NB4 (cell line): ENCODE data around the gene FBXW4.

Source experiments
- DNase-seq: peaks from one replicate; pipeline ENCODE4 v3.0.0; 2010; ENCODE audit warnings: low read depth
- H3K4me3 ChIP-seq: one replicate; pipeline ENCODE4 v1.5.1; 2011; ENCODE audit warnings: mild to moderate bottlenecking, low read depth, low read length, moderate library complexity
- CTCF ChIP-seq: IDR thresholded peaks from one replicate; pipeline ENCODE4 v1.5.1; 2012; ENCODE audit warnings: low read depth, low read length
- MAX ChIP-seq: IDR thresholded peaks from 2 replicates; pipeline ENCODE4 v1.6.1; 2011; ENCODE audit warnings: low read depth, low read length
- MYC ChIP-seq: IDR thresholded peaks from 2 replicates; pipeline ENCODE4 v1.6.1; 2011; ENCODE audit warnings: low read depth, low read length
- POLR2A ChIP-seq: IDR thresholded peaks from 2 replicates; pipeline ENCODE4 v1.6.1; 2011; ENCODE audit warnings: mild to moderate bottlenecking; ENCODE audit not compliant: insufficient read length; ENCODE audit errors: extremely low read depth

The FBXW4 gene

GRCh38 chr10:101704331-101704730, 9.4 kb upstream of the FBXW4 start:
- H3K4me3 ChIP-seq, result no peak overlapping the region
- DNase-seq, result no peak
- TF ChIP-seq CTCF (no peak), MAX (no peak), MYC (no peak), POLR2A (no peak)

GRCh38 chr10:101696632-101697031, 1.7 kb upstream of the FBXW4 start:
- no peak overlapping the region for H3K4me3 ChIP-seq
- no peak for DNase-seq
- TF ChIP-seq MYC (no peak), MAX (no peak), CTCF (no peak), POLR2A (no peak)

GRCh38 chr10:101695404-101695890, 477 bp upstream of the FBXW4 start:
- peak overlapping the region; percentile 67 for H3K4me3 ChIP-seq
- no peak for TF ChIP-seq POLR2A
- TF ChIP-seq MAX, result peak; percentile 36; the same call in 1 of the 2 replicates
- no peak for DNase-seq

GRCh38 chr10:101693978-101694673, 844 bp downstream of the FBXW4 start:
- peak overlapping the region; percentile 67 for H3K4me3 ChIP-seq
- peak; percentile 81 for DNase-seq
- TF ChIP-seq POLR2A, result peak; percentile 37
- no peak for TF ChIP-seq CTCF

- no peak for TF ChIP-seq CTCF
- TF ChIP-seq MYC, result peak; percentile 39; the same call in 1 of the 2 replicates
- peak overlapping the region; percentile 67 for H3K4me3 ChIP-seq
- peak; percentile 75 for DNase-seq
Observed at GRCh38 chr10:101693651-101693977, 1.4 kb downstream of the FBXW4 start.

- H3K4me3 ChIP-seq, result no peak overlapping the region
- TF ChIP-seq MAX, result no peak
- TF ChIP-seq CTCF, result no peak
- TF ChIP-seq MYC, result no peak
- no peak for TF ChIP-seq POLR2A
- no peak for DNase-seq
Observed at GRCh38 chr10:101691081-101691480, 3.9 kb downstream of the FBXW4 start.
